Activated T-cell treated with anti-CD3 and anti-CD28 coated beads for 4 hours (primary cell): ENCODE results near the gene UBE3C.

Experiments
- DNase-seq: peaks from one replicate; pipeline ENCODE4 v3.0.0-alpha.2; 2020

UBE3C gene

DNA sequence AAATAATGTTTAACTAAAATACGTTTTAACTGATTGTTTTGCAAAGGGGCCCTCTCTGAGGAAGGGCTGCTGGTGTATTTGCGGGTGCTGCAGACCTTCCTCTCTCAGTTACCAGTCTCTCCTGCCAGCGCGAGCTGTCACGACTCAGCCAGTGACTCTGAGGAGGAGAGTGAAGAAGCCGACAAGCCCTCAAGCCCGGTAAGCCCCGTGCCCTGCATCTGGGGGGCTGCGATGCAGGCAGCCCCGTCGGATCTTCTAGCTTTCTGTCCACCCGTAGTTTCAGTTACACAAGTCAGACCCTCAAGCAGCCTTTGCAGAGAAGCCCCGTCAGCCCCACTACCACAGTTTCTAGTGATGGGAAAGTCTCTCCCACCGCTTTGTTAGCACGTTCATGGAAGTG lies 45.1 kb downstream of the UBE3C start:
- DNase-seq = no peak

DNA sequence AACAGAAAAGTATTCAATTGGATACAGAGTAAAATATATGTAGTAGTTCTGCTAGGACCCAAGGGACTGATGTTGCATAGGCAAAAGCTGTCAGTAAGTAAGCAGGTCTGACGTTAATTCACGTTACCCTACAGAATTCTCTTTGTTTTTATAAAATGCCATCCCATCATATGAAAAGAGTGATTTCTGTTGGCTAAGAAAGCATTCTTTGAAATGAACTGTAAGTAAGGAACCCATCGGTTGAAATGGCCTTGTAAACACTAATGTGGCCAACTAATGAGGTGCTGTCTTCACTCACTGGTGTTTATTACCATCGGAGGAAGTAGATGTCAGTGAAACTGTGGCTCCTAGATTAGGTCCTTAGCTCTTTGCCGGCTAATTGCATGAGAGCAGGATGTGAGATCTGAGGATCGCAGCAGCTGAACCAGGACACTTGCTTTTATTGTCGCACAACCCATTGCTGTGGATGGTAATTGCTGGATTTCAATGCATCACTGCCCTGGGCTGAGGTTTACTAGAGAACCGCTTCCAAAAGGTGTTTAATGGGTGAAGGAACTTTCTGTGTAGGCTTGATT lies 49.5 kb downstream of the UBE3C start:
- DNase-seq = no peak

DNA sequence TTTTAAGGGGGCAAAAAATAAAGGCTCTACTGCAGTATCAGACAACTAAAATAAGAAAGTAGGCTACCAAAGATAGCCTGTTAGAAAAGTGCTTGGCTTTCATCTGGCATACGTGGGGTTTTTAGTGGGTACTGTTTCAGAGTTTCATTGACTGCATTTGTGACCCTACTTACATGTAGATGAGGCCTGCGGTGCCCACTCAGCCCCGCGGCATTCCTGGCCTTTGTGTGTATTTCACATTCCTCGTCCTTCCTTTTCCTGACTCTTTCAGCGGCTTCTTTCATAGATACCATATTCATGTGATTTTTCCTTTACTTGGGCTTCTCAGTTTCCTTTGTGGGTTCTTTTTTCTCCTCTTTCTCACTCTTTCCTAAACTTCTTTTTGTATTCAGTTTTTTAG lies 50.7 kb downstream of the UBE3C start:
- no peak for DNase-seq

DNA sequence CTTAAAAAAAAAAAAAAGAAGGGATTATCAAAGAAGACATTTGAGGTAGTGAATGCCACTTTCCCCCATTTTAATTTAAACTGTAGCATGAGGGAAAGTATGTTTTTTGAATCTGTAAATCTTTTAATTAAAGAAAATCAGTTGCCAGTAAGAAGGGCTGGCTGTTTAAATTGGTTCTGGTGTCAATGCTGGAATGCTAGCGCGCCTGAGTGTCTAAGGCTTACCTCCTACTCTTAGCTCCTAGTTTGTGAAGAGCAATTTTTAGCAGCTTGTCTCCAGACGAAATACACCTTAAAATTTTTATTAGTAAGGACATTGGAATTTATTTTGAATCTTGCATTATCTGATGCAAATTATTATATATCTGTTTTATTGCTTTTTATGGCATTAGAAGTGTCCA lies 54.1 kb downstream of the UBE3C start:
- DNase-seq = no peak

DNA sequence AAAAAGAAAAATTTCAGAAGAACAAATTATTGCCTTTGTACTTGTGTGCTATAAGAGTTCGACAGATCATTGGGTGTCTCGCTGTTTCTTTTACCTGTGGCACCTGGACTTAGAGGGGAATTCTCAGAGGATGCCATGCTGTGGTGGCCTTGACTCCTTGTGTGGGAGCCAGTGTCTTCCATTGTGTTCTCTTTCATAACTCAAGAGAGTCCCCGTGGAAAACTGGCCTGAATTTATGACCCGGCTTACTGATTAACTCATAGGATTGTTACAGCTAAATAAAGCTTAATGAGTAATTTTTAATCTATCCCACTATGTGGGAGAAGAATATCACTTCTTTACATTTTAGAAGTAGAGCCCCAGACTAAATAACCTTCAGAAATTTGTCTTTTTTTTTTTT lies 54.5 kb downstream of the UBE3C start:
- DNase-seq = no peak

DNA sequence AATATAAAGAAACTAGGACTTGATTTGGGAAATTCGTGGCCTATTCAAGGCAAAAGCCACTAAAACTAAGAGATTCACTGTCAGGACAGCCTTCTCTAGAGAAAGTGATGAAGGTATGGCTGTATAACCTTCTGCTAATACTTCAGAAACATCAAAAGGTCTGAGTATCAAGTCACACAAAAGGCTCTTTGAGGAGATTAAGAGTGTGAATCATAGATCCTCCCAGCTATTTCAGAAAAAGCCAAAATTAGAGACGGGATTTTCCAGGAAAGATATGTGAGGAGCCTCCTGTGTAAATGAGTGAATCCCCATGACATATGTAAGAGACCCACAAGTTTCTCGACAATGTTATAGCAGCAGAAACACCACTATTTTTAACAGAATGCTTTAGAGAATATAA lies 56.2 kb downstream of the UBE3C start:
- no peak for DNase-seq

DNA sequence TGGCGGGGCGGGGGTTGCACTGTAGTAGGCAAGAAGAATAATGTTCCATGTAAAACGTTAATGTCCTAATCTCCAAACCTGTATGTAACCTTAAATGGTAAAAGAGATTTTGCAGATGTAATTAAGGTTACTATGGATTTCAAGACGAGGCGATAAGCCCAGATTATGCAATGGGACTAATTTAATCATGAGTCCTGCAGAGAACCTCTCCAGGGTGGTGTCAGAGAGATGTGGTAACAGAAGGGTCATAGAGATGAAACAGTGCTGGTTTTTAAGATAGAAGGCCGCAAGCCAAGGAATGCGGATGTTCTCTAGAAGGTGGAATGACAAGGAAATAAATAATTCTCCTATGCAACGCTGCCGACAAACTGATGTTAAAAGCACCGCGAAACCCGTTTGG lies 57.1 kb downstream of the UBE3C start:
- DNase-seq = no peak

DNA sequence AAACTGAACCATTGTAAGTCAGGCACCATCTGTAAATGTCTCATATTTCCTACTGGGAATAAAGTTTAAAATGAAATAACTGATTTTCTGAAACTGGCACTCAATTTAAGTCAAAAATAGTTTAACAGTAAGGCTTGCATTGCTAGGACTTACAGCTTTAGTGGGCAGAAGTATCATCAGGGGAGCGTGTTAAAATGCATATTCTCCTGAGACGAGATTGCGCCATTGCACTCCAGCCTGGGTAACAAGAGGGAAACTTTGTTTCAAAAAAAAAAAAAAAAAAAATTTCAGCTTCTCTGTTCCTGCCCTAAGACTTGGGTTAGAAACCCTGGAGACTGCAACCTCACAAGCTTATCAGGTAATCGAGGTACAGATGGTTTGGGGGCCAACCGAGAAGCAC lies 65.4 kb downstream of the UBE3C start:
- DNase-seq = no peak

- DNase-seq = no peak
These were observed 66.7 kb downstream of the UBE3C start for GRCh38 chr7:157205438-157205837.

DNA sequence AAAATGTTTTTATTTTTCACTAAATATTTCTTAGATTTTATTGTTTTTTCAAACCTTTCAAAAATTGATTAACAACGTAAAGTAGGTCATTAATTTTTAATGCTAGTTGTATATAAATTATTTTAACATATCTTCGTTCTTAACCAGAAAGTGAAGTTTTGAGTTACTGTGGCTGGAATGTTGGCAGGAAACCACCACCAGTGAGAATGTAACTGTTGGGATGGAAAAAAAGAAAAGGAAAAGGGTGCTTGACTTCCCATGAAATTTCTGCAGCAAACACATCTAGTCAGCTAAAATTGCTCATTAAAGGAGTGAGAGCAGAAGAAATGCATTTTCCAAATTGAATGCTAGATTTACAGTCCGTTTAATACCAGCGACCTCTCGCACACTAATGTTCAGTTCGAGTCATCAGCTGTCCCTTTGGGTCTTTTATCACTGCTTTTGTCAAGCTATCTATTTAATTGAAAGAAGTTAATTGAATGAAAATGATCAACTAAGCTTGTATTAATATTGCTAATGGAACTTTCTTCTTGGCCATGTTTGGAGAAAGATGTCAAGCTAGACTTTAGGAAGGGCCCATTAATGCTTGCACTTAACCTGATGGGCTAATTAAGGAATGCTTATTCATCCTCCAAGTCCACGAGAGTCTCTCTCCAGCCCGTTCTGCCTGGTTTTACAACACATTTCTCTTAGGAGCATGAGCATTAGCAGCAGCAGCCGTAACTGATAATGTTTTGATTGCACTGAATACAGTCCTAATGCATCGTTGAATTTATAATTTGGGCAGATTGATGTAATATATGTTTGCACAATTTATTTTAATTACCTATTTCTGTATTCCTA lies 70.1 kb downstream of the UBE3C start:
- no peak for DNase-seq

- no peak for DNase-seq
These were observed 72.0 kb downstream of the UBE3C start for GRCh38 chr7:157210682-157211081.

GRCh38 chr7:157211690-157212089 lies 73.0 kb downstream of the UBE3C start:
- no peak for DNase-seq

DNA sequence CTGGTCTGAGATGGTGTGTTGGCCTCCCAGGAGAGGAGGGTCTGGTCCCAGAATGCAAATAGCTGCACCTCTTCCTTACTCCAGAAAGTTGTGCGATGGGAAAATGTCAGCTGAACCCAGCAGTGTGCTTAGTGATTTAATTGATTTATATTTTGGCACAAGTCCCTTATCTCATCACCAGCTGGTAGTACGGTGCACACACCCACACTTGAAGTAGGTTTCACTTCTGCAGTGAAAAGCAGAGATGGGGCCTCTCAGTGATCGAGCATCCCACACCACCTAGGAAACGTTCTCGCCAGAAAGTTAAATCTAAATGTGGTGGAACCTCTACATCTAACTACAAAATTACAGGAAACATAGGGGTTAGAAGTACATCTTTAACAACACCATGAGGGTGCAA lies 80.4 kb downstream of the UBE3C start:
- DNase-seq = no peak

GRCh38 chr7:157220916-157221569 lies 82.3 kb downstream of the UBE3C start:
- no peak for DNase-seq

DNA sequence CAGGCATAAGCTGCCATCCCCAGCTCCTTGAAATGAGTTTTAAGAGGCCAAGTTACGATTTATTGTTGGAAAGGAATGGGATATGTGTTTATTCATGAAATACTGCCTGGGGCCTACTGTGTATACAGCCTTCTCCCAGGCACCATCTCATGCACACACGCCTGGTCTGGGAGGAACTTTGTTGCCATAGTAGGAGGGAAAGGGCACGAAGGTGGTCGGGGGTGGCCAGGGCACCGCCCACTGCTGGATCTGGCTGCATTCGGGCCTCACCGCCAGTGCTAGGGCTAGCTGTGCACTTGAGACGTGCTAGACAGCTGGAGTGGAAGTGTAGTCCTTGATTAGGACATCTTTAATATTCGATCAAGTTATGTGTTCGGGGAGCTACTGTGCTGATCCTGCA lies 84.0 kb downstream of the UBE3C start:
- DNase-seq = no peak

DNA sequence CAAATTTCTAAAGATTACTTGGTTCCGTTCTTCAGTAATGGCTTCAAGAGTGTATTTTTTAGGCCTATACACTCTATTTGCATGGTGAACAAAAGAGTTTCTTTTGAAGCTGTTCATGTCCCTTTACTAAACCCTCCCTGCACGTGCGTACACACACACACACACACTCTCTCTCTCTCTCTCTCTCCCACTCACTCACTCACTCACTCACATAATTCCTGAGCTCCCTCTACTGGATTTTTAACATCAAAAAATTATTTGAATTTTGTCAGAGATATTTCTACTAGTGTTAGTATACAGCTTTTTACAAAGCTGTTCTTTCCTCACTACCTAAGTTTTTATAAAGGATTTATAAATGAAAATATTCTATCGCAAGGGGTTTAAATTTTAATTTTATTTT lies 85.9 kb downstream of the UBE3C start:
- no peak for DNase-seq

DNA sequence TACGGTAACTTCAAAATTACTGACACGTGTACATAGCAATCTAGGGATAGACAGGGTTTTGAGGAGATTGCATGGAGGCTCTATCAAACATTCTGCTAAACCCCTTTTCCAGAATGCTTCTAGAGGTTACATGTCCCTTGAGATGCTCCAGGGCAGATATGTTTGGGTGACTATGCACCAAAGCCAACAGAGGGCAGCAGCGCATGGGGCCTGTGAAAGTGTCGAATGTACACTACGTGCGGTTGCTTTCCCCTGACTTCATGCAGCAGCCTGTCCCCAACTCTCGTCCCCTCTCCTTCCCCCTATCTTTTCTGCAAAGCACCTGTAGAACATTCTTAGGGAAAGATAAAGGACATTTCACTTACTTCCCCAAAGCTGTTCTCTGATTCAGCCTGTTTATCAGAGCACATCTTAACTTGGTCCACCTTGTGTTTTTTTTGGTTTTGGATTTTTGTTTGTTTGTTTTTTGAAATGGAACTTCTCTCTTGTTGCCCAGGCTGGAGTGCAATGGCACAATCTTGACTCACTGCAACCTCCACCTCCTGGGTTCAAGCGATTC lies 90.2 kb downstream of the UBE3C start:
- no peak for DNase-seq

DNA sequence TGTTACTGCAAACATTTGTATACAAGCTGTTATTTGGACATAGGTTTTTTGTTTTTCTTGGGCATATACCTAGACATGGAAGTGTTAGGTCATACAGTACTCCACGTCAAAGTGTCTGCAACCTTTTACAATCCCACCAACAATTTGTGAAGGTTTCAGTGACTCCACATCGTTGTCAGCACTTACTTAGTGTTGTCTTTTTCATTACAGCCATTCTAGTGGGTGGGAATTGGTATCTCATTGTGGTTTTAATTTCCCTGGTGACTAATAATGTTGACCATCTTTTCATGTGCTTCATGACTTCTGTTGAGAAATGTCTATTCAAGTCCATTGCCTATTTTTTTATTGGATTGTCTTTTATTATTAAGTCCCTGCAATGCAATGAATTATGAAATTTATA lies 95.0 kb downstream of the UBE3C start:
- no peak for DNase-seq

DNA sequence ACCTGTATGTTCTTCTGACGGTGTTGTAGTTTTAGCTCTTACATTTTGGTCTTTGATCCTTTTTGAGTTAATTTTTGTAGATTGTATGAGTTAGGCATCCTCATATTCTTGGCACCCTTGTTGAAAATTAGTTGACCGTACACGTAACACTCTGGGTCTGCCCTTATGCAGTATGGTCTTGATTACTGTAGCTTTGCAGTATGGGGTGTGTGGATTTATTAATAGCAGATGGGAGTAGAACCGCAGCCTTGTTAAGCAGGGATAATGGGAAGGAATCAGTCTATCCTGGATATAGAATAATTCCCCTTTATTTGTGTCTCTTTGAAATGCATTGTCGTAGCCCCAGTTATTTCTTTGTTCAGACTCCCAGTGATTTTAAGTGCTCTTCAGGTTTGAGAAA lies 95.5 kb downstream of the UBE3C start:
- DNase-seq = no peak

DNA sequence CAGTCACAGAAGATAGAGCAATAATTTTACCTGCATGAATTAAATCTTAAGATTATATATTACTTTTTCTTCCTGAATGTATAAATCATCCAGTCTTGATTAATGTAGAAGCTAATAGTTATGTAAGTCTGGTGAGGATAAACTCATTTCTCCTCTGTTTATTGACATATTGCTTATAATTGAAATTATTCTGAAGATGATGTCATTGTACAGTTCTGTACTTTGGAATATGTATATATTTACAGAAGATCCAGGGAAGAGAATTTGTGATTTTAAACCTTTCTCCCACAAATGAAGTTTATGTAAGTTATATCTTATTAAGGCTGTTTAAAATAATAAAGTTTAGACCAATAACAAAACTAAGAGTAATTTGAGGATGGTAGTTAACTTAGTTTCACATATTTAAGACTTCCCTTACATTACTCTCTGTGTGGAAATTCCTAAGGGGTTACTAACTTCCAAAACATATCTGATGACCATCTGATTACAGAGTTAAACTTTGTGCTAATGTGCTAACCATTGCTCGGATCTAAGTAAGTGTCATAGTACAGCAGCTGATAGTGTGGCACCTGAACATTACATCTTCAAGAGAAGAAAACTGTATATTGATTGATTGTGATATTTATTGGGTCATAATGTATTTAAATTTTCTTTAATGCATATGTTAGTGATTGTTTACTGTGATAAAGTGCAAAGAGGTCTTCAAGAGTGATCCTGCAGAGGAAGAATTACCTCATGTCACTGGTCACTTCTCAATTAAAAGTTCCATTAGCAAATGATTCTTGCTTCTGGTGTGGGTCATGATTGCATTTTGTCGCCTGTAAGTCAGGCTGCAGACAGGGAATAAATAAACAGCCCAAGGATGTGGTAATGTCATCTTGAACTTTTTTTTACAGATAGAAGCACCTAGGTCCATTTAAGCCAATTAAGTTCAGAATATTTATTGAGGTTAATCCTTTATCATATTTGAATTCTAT lies 96.9 kb downstream of the UBE3C start:
- DNase-seq = no peak

DNA sequence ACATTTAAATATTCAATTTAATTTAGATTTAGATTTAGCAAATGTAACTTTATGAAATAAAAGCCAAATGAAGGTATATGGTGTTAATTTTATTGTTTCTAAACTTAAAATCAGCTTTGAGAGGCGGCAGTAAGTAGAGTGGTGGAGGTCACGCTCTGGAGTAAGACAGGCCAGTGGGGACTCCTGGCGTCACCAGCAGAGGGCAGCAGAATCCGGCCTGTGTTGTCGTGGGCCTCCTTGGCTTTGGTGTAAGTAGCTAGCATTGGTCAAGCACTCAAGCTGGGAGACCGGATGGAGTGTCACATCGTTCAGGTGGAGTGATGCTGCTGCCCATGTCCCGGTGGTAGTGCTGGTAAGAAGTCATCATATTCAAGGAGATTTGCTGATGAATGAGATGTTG lies 99.4 kb downstream of the UBE3C start:
- no peak for DNase-seq

- no peak for DNase-seq
These were observed 101.0 kb downstream of the UBE3C start for GRCh38 chr7:157239571-157240270.
